ENCODE data around the gene AKAP13.
"Not testable (repeated sequence)": the region's sequence is repeated elsewhere in the genome, so short reads cannot be mapped to it uniquely, and the experiment has no call there.

Gene AKAP13

GRCh38 chr15:85453144-85453872, 72.9 kb downstream of the AKAP13 start:
- no peak for DNase-seq

DNA sequence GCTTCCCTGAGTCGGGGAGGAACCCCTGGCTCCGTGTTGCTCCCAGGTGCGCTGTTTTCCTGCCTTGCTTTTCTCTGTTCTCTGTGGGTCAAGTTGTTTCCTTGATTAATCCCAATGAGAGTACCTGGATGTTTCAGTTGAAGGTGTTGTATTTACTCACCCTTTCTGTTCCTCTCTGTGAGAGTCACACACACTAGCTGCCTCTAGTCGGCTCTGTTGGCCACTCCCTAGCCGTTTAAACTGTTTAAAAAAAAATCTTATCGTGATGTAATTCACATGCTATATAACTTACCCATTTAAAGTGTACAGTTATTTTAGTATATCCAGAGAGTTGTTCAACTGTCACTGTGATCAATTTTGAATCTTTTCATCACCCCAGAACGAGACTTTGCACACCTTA, 74.0 kb downstream of the AKAP13 start:
- no peak for DNase-seq

GRCh38 chr15:85455891-85456290, 75.5 kb downstream of the AKAP13 start:
- no peak for DNase-seq

DNA sequence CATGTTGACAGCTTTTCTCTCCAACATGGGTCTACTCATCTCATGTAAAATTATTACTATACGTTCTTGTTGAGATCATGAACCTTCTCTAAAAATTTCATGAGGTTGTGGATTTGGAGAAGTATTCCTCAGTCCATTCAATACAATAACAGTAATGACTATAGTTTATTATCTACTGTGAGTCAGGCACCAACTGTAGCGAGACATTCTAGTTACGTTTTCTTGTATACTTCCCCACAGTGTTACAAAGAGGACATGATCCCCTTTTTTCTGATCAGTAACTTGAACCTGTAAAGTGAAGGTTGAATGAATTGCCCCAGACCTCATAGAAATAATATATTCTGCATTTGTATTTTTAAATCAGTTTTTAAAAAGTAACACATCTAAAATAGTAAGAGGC, 76.4 kb downstream of the AKAP13 start:
- no peak for DNase-seq

- DNase-seq: no peak
These were observed 77.1 kb downstream of the AKAP13 start for GRCh38 chr15:85457392-85457968.

DNA sequence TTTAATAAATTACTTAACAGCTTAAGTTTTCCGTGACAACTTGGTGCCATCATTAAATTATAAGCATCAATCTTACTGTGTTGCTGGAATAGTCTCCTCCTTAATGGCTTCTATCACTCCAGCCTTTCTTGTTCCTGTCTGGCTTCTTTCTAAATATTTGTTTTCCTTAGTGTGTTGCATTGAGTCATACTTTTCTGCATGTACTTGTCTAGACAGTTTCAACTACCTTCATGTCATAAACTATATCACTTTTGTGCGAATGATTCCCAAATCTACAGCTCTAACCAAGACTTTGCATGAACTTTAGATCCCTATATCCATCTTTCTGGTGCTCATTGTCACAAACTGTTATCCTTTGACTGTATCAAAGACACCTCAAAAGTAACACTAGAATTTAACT, 78.4 kb downstream of the AKAP13 start:
- no peak for DNase-seq

DNA sequence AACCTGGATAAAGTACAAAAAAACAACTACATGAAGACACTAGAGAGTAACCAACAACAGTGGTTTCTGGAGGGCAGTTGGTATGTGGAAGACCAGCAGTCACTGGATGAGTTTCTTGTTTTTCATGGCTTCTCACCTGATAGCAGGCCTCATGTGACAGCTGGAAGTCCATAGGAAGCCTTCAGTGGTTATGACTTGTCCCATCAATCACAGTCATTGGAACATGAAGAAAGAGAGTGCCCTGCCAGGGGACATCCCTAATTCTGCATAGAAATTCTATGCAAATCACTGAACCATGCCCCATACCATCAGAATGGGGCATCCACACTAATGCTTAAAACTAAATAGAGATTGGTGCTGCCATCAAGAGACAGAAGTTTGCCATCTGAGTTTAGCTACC, 81.6 kb downstream of the AKAP13 start:
- no peak for DNase-seq

DNA sequence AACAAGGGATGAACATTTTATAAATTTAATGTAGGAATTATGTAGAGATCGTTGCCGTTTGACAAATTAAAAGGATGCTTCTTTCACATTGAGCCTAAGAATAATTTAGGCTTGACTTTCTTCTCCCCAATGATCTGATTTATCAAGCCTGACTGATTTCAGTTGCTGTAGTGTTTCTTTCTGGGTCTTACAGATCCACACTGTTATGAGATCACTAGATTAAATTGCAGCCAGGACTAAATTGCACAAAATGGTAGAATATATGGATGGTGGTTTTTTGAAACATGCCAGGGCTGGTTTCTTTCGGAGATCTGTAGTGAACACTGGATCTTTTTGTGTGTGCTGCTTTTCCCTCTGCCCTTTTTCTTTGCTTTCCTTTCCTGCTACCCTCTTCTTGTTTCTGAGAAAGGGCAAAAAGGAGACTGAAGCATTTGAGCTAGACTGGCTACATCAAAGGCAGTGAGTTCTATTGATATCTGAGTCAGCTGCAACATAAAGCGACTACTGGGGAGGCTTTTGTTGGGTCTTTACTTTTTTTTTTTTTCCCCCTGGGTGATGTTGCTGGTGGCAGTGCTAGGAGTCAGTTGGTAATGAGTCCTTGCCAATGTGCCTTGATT, 83.0 kb downstream of the AKAP13 start:
- no peak for DNase-seq

DNA sequence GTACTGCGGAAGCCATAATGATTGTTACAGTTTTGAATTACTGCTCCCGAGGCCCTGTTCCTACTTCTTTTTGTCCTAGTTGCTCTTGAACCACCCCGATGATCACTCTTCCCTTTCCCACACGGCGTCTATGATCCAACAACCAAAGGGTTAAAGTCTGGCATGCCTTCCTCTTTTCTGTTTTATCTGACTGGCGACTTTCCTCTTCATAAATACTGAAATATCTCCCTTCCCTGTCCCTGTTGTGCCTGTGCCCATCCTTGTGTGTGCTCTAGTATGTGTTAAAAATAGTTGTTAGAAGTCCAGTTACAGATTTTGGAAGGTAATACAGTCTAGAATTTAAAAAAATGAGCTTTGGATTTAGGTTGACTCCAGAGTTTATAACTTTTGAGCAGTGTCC, 83.6 kb downstream of the AKAP13 start:
- no peak for DNase-seq

- DNase-seq: no peak
These were observed 84.1 kb downstream of the AKAP13 start for GRCh38 chr15:85464471-85464870.

DNA sequence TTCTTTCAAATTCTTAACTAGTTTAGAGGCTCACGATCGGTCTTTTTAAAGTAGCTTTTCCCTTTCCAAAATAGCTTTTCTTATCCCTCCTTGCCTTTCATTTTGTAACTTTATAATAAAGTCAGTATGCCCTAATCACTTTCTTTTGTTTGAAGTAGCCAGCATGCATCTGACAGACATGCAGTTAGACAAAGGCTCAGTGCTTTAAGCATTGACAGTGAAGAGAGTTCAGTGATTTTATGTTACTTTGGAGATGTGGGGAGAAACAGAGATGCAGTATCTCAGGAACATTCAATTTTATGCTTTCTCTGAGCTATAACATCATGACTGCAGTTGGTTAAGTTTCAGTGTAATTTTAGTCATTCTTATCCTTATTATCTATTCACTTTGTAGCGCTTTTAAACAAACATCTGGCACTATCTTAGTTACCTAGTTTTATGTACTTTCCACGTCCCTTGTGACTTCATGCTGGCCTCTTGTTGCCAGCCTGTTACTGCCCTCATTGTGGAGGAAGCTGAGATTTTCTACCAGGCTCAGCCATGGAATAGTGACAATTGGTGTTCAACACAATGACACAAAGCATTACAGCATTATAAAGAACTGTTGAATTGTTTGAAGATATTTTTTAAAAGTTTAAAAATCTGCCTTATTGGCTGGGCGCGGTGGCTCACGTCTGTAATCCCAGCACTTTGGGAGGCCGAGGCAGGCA, 90.3 kb downstream of the AKAP13 start:
- DNase-seq: no peak

DNA sequence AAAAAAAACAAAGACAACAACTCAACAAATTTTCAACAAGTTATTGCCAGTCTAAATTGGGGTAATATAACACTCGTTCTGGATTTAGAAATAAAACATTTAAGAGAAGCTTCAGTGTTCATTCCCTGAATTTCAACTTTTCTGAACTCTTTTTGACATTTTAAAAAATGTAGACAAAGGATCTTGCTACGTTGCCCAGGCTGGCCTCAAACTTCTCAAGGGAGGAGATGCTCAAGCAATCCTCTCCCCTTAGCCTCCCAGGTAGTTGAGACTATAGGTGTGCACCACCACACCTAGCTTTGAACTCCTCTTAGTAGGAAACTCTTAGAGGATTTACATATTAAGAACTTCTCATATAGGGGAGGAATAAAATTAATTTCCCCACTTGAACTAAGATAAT, 91.9 kb downstream of the AKAP13 start:
- DNase-seq: no peak

DNA sequence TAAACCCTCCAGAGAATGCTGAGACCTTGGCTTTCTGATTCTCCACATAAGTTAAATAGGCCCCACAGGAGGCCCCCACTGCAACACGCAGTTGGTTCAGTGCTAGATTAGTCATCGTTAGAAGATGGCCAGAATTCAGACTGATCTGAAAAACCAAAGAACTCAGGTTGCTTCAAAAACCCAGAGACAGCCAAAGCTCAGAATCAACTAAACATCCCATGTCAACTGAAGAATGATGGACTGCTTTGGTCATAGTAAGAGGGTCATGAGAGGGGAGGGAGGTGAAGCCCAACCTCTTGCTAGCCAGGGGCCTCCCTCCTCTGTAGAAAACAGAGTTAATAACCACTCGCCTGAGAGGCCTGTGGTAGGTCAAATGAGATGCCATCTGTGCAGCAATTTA, 93.1 kb downstream of the AKAP13 start:
- no peak for DNase-seq

- no peak for DNase-seq
These were observed 94.4 kb downstream of the AKAP13 start for GRCh38 chr15:85474700-85475316.

DNA sequence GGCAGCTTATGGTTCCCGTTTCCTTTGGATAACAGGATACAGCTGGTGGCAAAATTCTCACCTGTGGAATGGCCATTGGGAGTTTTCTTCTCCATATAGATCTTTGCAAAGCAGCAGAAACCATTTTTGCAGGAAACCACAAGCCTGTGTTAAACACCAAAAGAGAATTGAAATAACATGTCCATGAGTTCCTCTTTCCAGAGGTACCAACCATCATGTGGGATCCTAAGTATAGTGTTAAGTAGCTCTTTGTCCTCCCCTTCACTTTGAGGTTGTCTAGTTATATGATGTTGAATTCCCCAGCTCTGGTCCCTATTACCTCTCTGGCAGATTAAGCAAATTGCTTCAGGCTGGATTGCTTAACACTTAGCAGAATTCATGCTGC, 94.9 kb downstream of the AKAP13 start:
- no peak for DNase-seq

DNA sequence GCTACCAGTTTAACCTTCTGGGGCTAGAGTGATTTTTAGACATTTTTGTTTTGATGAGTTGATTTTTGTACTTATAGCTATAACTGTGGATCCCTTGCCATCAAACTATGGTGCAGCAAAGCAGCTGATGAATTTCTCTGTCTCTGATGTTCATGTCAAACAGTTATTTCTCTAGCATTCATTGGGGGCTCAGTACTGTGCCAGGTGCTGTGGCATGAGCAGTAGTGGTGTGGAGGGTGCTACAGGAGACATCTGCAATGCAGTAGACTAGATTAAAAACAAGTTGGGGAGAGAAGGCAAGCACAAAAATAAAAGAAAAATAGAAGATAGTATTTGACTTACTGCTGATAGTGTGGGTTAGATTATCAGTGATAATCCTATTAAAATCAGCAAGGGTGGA, 95.3 kb downstream of the AKAP13 start:
- no peak for DNase-seq

DNA sequence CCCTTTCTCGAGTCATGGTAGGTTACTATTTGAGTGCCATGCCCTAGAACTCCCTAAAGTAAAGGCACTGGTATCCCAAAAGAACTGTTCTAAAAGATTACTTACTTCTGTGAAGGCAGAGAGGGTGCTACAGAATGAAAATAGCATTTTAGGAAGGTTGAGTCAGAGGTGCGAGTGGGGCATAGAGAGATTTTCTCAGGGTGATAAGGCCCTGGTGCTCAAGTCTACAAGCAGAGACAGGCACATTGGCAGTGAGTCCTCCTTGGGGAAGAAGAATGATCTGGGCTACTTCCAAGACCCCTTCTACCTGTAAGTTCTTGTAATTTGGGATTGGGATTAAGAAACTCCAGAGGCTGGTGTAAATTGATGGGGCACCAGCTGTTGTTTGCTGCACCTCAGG, 96.7 kb downstream of the AKAP13 start:
- DNase-seq: no peak

DNA sequence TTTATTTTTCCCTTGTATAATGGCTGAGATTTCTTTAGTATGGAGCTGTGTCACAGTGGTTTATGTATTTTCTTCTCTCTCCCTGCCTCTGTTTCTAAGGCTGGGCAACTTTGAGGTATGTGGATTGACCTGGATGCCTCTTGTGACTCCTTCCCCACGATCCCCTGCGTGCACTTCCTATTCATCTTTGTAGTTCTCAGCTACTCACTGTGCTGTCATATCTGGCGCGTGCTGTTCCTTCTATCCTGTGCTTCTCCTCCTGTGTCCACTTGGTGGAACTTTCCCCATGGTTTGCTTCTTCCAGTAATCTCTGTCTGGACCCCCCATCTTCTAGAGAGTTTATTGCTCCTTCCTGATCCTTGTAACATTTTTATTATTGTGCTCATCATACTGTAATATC, 97.3 kb downstream of the AKAP13 start:
- no peak for DNase-seq

DNA sequence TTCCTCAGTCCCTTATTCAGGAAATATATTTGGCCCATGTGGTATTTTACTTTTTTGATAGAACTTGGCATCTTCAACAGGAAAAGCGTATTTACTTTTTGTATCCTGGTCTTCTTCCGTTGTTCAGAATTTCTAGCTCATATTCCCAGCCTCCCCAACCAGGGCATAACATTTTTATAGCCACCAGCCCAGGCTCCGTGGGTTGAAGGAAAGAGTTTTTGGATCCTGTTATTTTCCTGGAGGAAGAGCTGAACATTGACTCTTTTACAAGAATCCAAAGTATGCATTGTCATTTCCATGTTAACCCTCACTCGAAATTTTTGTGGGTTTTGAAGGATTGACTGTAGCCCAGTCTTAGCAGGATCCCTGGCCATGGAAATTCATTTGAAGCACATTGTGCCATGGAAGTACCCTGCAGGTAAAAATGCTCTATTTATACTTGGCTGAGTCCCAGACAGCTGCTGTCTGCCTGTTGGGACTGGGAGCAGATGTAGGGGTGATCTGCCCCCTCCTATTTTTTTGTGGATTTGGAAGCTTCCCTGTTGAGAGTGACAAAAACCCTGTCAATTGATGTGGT, 98.8 kb downstream of the AKAP13 start:
- no peak for DNase-seq

GRCh38 chr15:85480923-85481322, 100.5 kb downstream of the AKAP13 start:
- no peak for DNase-seq

GRCh38 chr15:85481543-85481942, 101.1 kb downstream of the AKAP13 start:
- DNase-seq: not testable (repeated sequence)

DNA sequence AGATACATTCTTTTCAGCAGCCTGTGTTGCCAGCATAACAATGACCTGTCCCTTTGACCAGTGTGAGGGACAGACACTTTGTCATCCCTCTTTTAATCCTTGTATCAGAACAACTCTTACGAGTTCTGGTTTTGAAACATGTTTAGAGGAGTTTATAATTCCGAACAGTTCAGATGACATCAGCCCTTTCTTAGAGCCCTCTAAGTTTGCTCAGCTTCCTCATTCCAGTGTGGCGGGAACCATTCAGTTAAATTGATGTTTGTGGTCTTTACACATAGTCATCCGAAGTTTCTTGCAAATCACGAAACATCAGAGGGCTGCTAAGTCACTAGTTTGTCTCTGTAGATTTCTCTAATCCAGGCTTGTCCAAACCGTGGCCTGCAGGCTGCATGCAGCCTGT, 102.5 kb downstream of the AKAP13 start:
- DNase-seq: no peak

- DNase-seq: not testable (repeated sequence)
These were observed 103.6 kb downstream of the AKAP13 start for GRCh38 chr15:85483955-85484354.

Measured in activated naive CD4-positive, alpha-beta T cell treated with Interleukin-2 at 50 U/mL for 16 hours (primary cell).